ENCODE data around the gene PNLIPRP1.

Gene PNLIPRP1

DNA sequence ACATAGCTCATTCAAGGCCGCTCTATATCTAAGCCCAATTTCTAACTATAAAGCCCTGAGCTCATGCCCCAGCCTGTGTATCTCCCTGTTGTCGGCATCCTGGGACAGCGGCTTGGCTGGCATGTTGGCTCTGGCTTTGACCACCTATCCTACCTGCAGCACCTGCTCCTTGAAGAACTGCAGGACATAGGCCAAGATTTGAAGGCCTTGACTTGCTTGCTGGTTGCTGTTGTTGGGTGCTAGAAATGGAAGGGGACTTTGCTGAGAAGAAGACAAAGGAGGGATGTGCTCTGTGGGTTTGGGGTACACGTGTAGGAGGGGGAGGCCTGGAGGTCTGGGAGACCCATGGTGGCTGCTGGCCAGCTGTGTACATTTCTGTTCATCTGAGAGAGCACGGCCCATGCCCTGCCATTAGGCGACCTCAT, 41.1 kb downstream of the PNLIPRP1 start:
- no peak for DNase-seq (ENCODE audit: low spot score)

DNA sequence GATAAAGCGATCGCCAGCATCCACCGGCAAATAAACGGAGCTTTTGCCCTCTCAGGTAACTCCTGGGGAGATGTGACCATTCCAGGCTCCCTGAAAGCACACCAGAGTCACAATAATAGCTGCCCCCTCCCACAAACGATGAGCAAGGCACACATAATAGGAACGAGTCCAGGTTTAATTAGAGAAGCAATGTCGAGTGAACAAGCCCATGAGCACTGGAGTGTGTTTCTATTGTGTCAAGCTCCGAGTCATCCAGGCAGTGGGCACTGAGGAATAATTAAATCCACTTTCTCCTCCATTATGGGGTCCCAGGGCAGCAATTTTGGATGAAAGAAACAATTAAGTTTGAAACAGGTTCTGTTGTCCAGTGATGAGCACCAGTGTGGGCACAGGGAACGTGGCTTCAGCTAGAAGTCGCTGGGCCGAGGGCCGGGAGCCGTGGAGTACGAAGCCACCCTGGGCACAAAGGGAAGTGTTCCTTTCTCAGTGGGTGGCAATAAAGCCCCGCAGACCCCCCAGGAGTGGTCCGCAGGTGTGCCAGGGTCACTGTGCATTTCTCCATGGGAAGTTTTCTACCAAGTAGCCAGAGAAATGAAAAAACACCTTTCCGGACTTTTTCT, 41.9 kb downstream of the PNLIPRP1 start:
- DNase-seq (ENCODE audit: low spot score): no peak
- no peak for FAIRE-seq

More for the DNA sequence above, 41.1 kb downstream of the PNLIPRP1 start:
- FAIRE-seq: no peak

DNA sequence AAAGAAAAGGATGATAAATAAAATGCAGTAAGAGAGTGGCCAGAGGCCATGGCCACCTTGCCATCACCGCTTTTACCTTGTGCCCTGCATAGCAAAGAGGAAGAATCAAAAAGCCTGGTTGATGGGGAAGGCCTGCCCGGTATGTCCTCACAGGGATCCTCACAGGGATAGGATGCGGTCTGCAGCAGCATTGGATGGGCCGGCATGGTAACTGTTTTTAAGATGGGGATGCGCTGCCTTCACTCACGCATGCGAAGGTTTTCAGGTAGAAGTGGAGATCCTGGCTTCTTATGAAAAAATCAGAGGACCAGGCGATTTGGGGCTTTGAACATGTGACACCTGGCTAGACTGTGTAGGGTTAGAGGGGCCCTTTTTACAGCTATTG, 42.4 kb downstream of the PNLIPRP1 start:
- DNase-seq (ENCODE audit: low spot score): no peak
- FAIRE-seq: no peak

DNA sequence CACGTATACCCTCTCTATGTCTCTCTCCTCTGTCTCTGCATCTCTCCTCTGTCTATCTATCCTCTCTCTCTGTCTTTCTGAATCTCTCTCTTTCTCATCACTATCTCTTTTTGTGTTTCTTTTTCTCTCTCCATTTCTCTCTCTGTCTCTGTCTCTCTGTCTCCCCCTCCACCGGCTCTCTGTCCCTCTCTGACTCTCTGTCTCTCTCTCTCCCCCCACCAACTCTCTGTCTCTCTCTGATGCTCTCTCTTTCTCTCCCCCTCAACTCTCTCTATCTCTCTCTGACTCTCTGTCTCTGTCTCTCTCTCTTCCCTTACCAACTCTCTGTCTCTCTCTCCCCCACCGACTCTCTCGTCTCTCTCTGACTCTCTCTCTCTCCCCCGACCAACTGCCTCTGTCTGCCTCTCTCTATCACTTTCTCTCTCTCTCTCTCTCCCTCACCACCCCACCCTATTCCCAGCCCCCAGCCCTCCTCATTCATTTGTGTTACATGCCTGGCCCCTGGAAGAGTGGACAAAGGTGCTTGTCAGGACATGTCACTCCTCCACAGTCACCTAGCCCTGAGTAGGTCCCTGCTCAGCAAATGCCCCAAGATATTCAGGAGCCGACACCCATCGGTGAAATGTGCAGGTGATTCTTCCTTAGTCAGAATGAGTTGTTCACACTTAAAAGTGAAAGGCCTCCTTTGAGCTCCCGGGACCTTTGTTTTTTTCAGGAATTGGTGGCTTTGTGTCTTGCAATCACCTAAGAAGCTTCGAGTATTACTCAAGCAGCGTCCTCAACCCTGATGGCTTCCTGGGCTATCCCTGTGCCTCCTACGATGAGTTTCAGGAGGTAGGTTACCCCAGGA, 43.6 kb downstream of the PNLIPRP1 start:
- DNase-seq (ENCODE audit: low spot score): no peak
- FAIRE-seq: no peak

DNA sequence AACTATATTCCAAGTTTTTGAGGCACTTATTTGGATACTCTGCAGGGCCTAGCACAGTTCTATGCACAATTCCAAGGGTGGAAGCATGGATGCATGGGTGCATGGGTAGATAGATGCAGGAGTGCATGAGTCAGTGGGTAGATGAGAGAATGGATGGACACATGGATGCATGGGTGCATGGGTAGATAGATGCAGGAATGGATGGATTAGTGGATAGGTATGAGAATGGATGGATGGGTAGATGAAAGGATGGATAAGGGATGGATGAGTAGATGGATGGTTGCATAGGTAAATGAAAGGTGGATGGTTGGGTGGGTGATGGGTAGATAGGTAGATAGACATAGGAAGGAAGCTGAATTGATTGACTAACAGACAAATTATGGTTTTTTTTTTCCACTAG, 45.6 kb downstream of the PNLIPRP1 start:
- DNase-seq (ENCODE audit: low spot score) (no peak), FAIRE-seq (no peak)

DNA sequence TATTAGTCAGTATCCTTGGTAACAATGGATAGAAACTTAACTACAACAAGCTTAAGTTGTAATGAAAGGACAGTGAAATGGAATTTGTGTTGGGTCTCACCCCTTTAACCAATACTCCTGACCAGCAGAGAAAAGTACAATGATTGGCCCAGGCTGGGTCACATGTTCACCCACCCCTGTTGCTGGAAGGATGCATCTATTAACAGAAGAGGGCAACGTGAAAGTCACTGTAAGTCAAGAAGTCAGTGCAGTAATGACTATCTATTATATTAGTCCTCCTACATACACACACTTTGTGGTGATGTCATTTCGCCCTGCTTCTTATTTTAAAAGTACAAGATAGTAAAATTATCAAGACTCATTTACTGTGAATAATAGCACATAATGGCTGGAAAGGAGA, 46.2 kb downstream of the PNLIPRP1 start:
- DNase-seq (ENCODE audit: low spot score): no peak
- FAIRE-seq: no peak

DNA sequence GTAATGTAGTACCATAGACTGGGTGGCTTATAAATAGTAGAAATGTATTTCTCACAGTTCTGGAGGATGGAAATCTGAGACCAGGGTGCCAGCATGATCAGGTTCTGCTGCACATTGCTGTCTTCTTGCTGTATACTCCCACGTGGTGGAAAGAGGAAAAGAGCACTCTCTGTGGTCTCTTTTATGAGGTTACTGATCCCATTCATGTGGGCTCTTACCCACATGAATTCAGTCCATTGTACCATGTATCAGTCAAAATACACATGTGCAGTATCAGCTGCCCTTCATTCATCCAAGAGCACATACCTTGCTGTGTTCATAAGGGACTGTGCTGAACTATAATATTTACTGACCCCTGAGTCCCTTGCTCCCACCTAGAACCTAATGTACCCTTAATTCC, 47.1 kb downstream of the PNLIPRP1 start:
- DNase-seq (ENCODE audit: low spot score) (no peak), FAIRE-seq (no peak)

- no peak for FAIRE-seq
Measured at GRCh38 chr10:116646502-116646901, 55.7 kb downstream of the PNLIPRP1 start.

DNA sequence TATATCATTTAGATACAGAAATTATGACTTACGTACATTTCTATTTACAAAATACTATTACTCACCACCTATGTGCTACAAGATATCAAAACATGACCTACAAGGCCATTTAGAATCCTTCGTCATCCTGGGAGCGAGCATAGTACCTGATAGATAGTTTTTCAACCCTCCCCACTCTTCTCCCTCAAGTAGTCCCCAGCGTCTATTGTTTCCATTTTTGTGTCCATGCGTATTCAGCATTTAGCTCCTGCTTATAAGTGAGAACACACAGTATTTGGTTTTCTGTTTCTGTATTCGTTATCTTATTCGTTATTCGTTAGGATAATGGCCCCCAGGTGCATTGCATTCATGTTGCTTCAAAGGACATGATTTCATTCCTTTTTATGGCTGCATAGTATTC, 58.1 kb downstream of the PNLIPRP1 start:
- no peak for FAIRE-seq

More at GRCh38 chr10:116646502-116646901, 55.7 kb downstream of the PNLIPRP1 start:
- no peak for DNase-seq (ENCODE audit: low spot score)

GRCh38 chr10:116653885-116654284, 63.1 kb downstream of the PNLIPRP1 start:
- DNase-seq (ENCODE audit: low spot score) (no peak), FAIRE-seq (no peak)

More for the DNA sequence above, 58.1 kb downstream of the PNLIPRP1 start:
- DNase-seq (ENCODE audit: low spot score): no peak

GRCh38 chr10:116654816-116655215, 64.1 kb downstream of the PNLIPRP1 start:
- FAIRE-seq (no peak), DNase-seq (ENCODE audit: low spot score) (no peak)

DNA sequence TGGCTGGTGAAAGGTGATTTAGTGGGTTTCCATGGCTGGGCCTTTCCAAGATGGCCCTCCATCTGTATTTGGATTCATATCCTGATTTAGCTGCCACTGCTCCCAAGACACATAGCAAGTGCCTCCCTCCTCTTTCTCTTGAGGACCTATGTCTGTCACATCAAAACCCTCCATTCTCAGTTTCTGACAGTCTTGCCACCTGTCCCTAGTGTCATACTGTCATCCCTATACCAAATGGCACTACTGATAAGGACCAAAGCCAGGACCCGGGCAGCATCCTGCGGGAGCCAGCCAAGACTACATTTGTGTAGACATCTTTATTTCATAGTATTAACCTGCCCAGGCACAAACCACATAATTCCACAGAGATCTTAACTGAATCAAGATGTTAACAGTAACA, 64.8 kb downstream of the PNLIPRP1 start:
- FAIRE-seq (no peak), DNase-seq (ENCODE audit: low spot score) (no peak)

DNA sequence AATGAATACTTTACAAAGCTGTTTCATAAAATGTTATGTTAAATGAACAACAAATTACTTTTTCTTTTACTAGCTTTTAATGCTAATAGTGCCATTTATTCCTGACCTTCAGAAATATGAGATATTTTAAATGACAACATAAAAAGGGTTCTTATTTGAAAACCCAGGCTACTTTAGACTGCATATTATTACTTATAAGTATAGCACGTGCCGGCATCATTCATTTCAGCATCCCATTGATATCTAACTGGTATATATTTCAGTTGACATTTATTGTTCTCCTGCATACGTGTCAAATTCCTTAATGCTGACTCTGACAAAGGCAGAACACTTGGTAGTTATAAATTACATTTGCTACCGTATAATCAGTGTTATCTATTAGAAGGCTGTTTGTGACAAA, 65.3 kb downstream of the PNLIPRP1 start:
- FAIRE-seq: no peak
- no peak for DNase-seq (ENCODE audit: low spot score)

DNA sequence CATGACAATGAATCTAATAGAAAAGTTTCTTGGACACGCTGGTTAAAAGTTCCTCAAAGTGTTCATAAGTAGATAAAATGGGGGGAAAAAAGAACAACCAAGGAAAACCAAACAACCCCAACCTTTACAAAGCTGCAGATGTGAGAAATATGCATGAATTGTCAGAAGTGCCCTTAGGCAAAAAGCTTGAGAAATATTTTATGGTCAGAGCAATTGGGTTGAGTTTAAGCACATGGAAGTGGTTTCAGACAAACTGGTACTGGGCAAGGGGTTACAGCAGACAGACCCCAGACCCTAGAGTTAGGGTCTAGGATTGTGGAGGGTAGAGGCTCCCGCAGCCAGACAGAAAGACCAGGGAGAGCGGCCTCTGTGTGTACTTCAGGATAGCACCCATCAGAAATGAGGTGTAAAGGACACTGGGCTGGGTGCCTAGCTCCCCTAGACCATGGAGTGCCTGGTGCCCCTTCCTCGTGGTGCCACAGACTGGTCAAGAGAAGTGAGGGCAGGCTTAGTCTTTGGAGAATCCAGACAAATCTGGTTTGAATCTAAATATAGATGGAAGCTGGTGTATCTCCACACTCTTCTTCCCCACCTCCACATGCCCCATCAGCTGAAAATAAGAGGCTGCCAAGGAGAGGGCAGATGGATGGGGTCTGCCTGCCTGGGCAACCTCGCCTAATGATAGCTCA, 67.2 kb downstream of the PNLIPRP1 start:
- DNase-seq (ENCODE audit: low spot score) (no peak), FAIRE-seq (no peak)

Measured in RCC 7860 (cell line).